Hepatic stellate cell (primary cell): Measurements from ENCODE around the gene SECISBP2L.
A peak's percentile ranks its signal among the peaks of the same experiment; 100 is the strongest.

Experiments
- DNase-seq: peaks from one replicate; pipeline ENCODE4 v3.0.0; 2011; ENCODE audit warnings: low spot score

The SECISBP2L gene

DNA sequence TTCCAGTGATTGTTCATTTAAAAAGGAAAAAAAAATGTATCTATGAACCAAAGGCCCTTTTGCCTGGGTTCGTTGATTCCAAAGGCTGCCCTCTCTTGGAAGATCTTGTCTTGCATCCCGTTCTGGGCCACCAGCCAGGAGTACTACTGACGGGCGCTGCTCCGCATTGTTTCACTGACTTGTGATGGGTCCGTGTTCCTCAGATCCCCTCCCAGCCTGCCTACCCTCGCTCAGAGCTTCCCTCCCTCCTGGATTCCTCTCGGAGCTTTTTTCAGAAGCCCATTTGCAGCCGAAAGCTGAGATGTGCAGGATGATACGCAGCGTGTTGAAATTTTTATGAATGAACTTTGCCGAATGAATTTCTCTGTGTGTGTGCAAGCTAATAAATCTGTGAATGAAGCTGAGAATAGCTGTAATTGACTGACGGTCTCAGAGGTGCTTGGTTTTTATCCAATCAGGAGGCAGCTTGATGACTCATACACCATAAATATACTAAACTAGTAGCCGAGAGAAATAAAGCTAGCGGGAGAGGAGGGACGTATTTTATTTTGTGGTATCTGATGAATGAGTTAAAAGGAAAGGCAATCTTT, 82.6 kb downstream of the SECISBP2L start, which contains the start of gene SHC4:
Gene SHC4, minus strand, starts transcription at position 396 of the 590 bp plus-strand sequence. CDS start 904 bp downstream, outside the sequence.
- peak; percentile 72 for DNase-seq

DNA sequence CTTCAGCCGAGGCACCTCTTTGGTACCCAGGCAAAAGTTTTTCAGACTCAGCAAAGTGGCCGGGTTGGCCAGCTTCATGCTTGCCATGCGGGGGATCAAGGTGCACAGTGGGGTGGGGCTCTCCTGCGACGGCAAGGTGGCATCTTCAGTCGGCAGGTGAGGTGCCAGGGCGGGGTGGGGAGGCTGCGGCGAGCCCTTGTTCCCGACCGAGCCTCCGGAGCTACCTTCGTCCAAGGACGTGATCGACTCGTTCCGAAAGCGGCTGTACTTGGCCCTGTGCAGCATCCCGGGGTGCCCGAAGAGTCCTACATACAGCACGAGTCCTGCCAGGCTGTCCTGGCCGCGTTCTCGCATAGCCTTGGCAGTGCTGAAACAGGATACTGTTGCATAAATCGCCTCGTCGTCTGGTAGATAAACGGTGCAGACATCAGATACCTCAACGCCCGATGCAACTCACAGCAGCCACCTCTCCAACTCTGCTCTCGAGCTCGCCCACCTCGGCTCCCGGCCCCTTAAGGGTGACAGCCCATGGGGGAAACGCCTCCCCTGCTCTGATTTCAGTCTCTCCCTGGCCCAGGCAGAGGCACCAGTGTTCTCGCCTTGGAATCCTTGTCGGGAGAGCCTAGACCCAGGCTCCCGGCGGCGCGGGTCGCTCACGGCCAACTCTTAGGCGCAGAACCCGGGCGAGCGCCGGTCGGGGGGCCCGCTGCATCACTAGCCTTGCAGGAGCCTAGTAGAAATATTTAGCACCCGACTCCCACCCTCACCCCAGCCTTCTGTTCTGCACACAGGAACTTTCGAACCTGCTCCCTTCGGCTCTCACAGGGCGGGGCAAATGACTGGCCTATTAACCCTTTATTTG, 83.4 kb downstream of the SECISBP2L start:
- no peak for DNase-seq

GRCh38 chr15:48955967-48956366, 90.3 kb downstream of the SECISBP2L start:
- DNase-seq: no peak

DNA sequence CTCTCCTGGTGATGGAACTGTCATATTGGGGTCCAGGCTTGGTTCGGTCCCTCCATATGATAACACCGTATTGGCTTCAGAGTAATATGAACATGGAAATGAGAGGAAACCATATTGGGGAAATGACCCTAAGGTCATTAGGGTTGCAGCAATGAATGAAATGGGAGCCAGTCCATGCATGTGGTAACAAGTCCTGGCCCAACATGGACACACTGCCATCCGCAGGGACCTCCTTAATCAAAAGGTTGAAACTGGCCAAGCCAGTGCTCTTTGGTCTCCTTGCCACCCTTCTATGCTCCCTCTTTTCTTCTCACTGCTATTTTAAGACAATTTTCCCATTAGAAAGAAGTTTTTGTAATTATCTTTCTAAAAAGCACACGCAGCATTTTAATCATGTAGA, 90.9 kb downstream of the SECISBP2L start:
- no peak for DNase-seq

GRCh38 chr15:48954538-48954937, 91.7 kb downstream of the SECISBP2L start:
- DNase-seq: no peak

DNA sequence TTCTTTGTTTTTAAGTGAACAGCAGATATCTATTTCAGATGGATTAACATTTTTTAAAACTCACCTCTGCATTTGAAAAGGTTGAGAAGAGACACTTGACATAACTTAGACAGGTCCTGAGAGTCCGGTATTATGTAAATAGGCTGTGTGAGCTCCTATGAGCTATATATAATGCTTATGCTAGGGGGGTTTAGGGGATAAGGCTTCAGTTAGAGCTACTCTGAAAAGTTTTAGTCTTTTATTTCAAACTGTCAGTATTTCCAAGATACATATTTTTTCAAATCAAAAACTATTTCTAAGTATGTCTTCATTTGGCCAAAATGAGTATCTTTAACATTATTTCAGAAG, 99.4 kb downstream of the SECISBP2L start:
- no peak for DNase-seq

GRCh38 chr15:48946074-48946839, 100.0 kb downstream of the SECISBP2L start:
- DNase-seq: no peak

DNA sequence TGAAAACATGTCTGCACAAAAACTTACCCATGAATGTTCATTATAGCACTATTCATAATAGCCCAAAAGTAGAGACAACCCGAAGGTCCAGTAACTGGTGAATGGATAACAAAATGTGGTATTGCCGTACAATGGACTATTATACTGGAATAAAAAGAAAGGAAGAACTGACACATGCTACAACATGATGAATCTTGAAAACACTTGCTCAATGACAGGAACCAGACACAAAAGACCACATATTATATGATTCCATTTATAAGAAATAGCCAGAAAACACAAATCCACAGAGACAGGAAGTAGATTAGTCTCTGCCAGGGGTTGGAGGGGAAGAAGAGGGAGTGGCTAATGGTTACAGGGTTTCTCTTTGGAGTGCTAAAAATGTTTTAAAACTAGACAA, 100.9 kb downstream of the SECISBP2L start:
- no peak for DNase-seq

DNA sequence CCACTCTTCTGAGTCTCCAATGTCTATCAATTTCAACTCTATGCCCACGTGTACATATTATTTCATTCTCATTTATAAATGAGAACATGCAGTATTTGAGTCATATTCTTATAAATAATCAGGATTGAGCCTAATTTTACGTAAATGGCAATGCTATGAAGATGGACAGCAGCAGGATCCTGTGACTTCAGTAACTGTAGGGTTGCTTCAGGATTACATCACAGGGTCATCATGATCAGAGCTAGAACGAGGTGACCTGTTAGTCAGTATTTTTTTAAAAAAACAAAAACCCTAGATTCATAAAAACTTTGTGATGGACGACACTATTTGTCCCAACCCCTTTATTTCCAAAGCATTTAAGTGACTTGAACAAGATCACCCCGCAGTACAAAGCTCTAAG, 104.3 kb downstream of the SECISBP2L start:
- no peak for DNase-seq

GRCh38 chr15:48940508-48940907, 105.7 kb downstream of the SECISBP2L start:
- peak; percentile 47 for DNase-seq

- peak; percentile 65 for DNase-seq
These were observed 106.6 kb downstream of the SECISBP2L start for GRCh38 chr15:48939648-48940047.
